ENCODE data around the gene RABL2A. TPM values are rescaled to one million over a fixed set of nuclear protein-coding genes. Genes with fewer than 3 reads are reported as not detected.
"Not testable (repeated sequence)": the region's sequence is repeated elsewhere in the genome, so short reads cannot be mapped to it uniquely, and the experiment has no call there.

Gene RABL2A
- total RNA-seq, 3 donors from 2014 or later, result 10.6 to 14.9 (median 10.9) TPM

- not testable (repeated sequence) for H3K36me3 Mint-ChIP-seq (ENCODE audit: insufficient read depth); H3K9me3 Mint-ChIP-seq; H3K4me3 Mint-ChIP-seq
These were observed 24.1 kb downstream of the RABL2A start for GRCh38 chr2:113650834-113651815.

DNA sequence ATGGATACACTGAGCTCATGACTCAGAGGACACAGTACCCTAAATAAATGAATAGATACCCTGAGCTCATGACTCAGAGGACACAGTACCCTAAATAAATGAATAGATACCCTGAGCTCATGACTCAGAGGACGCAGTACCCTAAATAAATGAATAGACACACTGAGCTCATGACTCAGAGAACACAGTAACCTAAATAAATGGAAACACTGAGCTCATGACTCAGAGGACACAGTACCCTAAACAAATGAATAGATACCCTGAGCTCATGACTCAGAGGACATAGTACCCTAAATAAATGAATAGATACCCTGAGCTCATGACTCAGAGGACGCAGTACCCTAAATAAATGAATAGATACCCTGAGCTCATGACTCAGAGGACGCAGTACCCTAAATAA lies 25.5 kb downstream of the RABL2A start:
- not testable (repeated sequence) for H3K36me3 Mint-ChIP-seq (ENCODE audit: insufficient read depth); H3K9me3 Mint-ChIP-seq; H3K4me1 Mint-ChIP-seq (ENCODE audit: low read depth); H3K4me3 Mint-ChIP-seq; DNase-seq; H3K27me3 Mint-ChIP-seq (ENCODE audit: low read depth); ATAC-seq

More at GRCh38 chr2:113650834-113651815, 24.1 kb downstream of the RABL2A start:
- not testable (repeated sequence) for H3K27me3 Mint-ChIP-seq (ENCODE audit: low read depth); DNase-seq; H3K4me1 Mint-ChIP-seq (ENCODE audit: low read depth); ATAC-seq

GRCh38 chr2:113656031-113656624 lies 29.1 kb downstream of the RABL2A start:
- H3K9me3 Mint-ChIP-seq; DNase-seq; ATAC-seq; H3K27me3 Mint-ChIP-seq (ENCODE audit: low read depth); H3K36me3 Mint-ChIP-seq (ENCODE audit: insufficient read depth); H3K4me1 Mint-ChIP-seq (ENCODE audit: low read depth): not testable (repeated sequence)
- peak overlapping the region; percentile 47 for H3K4me3 Mint-ChIP-seq

DNA sequence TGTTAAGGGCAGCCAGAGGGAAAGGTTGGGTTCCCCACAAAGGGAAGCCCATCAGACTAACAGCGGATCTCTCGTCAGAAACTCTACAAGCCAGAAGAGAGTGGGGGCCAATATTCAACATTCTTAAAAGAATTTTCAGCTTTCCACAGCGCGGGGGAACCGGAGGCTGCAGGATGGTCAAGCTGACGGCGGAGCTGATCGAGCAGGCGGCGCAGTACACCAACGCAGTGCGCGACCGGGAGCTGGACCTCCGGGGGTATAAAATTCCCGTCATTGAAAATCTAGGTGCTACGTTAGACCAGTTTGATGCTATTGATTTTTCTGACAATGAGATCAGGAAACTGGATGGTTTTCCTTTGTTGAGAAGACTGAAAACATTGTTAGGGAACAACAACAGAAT lies 30.7 kb downstream of the RABL2A start:
- H3K4me3 Mint-ChIP-seq; H3K36me3 Mint-ChIP-seq (ENCODE audit: insufficient read depth); H3K27me3 Mint-ChIP-seq (ENCODE audit: low read depth): not testable (repeated sequence)

DNA sequence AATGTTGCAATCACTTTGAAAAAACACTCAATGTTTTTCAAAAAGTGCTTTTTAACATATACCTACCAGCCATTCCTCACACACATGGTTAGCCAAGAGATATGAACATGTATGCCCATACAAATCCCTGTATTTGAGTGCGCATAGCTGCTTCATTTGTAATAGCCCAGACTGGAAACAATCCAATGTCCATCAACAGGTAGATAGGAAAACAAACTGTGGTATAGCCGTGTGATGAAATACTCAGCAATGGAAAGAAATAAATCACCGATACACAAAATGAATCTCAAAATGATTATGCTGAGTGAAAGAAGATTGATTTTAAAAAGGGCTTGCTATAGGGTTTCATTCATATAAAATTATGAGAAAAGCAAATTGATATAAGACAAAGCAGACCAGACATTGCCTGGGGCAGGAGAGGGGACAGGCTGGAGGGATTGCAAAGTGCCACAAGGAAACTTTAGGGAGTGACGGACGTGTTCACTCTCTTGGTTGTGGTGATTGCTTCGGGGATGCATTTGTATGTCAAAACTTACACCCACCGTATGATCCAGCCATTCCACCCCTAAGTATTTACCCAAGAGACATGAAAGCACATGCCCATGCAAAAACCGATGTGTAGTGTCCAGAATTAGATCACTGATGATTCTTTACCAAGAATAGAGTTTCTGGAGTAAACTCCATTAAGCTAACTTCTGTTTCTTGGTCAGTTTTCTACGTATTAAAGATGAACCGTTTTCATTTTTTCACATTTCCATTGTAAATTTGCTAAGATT lies 36.4 kb downstream of the RABL2A start:
- H3K9me3 Mint-ChIP-seq, H3K4me3 Mint-ChIP-seq, ATAC-seq: not testable (repeated sequence)

More for the DNA sequence above, 30.7 kb downstream of the RABL2A start:
- not testable (repeated sequence) for H3K9me3 Mint-ChIP-seq; DNase-seq; ATAC-seq; H3K4me1 Mint-ChIP-seq (ENCODE audit: low read depth)

DNA sequence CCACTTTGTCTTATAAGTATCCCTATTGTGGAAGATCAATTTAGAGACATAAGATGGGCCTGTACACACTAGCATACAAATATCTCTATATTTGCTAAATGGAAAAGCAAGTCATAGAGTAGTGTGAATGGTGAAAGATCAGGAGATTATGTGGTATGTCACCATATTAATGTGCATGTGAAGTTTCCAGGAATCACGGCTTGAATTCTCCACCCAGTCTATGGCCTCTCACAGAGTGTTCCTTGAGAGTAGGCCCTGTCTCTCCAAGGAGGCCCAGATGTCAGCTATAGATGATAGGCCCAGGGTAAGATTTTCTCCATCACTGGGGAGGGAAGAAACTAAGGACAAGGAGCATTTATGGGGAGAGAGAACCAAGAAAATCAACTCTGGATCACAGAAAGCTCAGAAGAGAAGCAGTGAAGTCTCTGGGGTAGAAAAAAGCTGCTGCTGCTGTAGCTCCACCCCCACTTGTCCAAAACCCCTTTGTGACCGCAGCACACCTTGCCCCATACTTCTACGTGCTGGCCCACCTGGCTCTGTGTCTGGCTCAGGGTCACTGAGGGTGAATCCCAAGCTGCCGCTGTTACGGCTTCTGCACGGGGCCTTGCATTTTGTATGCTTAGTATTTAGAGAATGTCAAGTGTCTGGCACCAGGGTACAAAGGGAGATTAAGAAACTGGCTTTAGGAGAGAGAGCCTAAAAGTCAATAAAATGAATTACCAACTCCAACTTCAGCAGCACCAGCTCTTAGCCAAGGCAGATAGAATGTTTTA lies 37.9 kb downstream of the RABL2A start:
- not testable (repeated sequence) for H3K4me1 Mint-ChIP-seq (ENCODE audit: low read depth); ATAC-seq; H3K9me3 Mint-ChIP-seq; H3K27me3 Mint-ChIP-seq (ENCODE audit: low read depth); H3K36me3 Mint-ChIP-seq (ENCODE audit: insufficient read depth); DNase-seq; H3K4me3 Mint-ChIP-seq

More for the DNA sequence above, 36.4 kb downstream of the RABL2A start:
- not testable (repeated sequence) for DNase-seq; H3K4me1 Mint-ChIP-seq (ENCODE audit: low read depth); H3K27me3 Mint-ChIP-seq (ENCODE audit: low read depth); H3K36me3 Mint-ChIP-seq (ENCODE audit: insufficient read depth)

DNA sequence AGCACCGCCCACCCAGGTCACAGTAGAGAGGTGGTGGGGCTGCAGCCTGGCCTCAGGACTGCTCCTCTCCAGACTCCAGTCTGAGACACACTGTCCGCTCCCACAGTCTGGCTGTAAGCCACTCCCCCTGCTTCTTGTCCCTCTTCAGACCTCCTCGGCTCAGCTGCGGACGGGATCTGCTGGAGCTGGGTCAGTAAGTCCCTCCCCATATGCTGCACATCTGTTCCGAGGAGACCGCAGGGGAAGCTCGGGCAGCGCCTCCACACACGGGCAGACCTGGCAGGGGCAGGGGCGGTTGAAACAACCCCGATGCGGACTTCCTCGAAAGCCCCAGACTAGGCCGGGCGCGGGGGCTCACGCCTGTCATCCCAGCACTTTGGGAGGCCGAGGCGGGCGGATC lies 41.9 kb downstream of the RABL2A start:
- H3K4me3 Mint-ChIP-seq; H3K27me3 Mint-ChIP-seq (ENCODE audit: low read depth); H3K36me3 Mint-ChIP-seq (ENCODE audit: insufficient read depth); H3K9me3 Mint-ChIP-seq; H3K4me1 Mint-ChIP-seq (ENCODE audit: low read depth); ATAC-seq; DNase-seq: not testable (repeated sequence)

DNA sequence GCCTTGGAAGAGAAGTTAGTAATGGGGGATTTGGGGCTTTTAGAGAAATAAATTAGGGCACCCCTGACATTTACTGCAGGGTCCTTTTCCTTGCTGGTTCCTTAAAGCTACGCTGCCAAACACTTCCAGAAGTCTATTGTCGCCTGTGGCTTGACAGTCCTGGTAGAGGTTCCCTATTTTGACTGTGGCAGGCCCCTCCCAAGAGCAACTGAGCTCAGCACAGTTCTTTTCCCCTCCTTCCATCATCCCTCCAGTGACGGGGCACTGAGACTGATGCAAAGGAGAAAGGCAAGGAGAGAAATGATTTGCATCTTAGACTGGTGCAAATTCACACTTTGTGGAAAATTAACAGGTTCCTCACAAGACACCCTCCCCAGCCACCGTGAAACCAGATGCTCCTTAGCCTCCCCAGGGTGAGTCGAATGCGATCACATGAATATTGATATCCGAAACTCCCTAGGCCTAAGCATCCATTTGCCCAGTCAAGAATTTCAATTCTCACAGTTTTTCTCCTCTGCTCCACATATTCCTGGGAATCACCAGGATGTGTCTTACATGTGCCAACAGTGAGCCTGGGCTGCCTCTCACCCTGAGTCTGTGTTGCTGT lies 45.4 kb downstream of the RABL2A start:
- DNase-seq (no peak), ATAC-seq (no peak)
- Mint-ChIP-seq H3K36me3 (ENCODE audit: insufficient read depth) (no peaks in the 10 kb centered on the region), H3K27me3 (ENCODE audit: low read depth) (no peaks in the 10 kb centered on the region), H3K9me3 (no peaks in the 10 kb centered on the region), H3K4me1 (ENCODE audit: low read depth) (no peaks in the 10 kb centered on the region), H3K4me3 (no peak overlapping the region)

DNA sequence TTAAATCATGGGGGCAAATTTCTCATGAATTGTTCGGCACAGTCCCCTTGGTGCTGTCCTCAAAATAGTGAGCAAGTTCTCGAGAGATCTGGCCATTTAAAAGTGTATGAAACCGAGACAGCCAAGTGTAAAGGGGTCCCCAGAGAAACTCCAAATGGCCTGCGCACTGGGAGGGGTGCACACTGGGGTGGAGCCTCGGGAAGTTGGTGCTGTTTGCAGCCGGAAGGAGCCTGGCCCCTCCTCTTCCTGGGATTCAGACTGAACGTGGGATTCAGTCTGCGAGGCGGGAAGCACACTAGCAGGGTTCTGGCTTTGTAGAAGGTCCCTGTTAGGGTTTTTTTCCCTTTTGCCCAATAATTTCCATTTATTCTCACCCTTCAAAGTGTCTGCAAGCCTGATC lies 48.8 kb downstream of the RABL2A start:
- Mint-ChIP-seq H3K9me3 (no peaks in the 10 kb centered on the region), H3K36me3 (ENCODE audit: insufficient read depth) (no peaks in the 10 kb centered on the region), H3K27me3 (ENCODE audit: low read depth) (no peaks in the 10 kb centered on the region), H3K4me3 (no peak overlapping the region), H3K4me1 (ENCODE audit: low read depth) (peaks cover 2% of the 10 kb centered on the region)
- no peak for DNase-seq
- no peak for ATAC-seq

- DNase-seq (no peak), ATAC-seq (no peak)
- H3K27me3 Mint-ChIP-seq (ENCODE audit: low read depth), result no peaks in the 10 kb centered on the region
- H3K4me3 Mint-ChIP-seq, result no peak overlapping the region
- no peaks in the 10 kb centered on the region for H3K36me3 Mint-ChIP-seq (ENCODE audit: insufficient read depth)
- no peaks in the 10 kb centered on the region for H3K9me3 Mint-ChIP-seq
- H3K4me1 Mint-ChIP-seq (ENCODE audit: low read depth), result peaks cover 2% of the 10 kb centered on the region
These were observed 49.7 kb downstream of the RABL2A start for GRCh38 chr2:113676623-113677266.

DNA sequence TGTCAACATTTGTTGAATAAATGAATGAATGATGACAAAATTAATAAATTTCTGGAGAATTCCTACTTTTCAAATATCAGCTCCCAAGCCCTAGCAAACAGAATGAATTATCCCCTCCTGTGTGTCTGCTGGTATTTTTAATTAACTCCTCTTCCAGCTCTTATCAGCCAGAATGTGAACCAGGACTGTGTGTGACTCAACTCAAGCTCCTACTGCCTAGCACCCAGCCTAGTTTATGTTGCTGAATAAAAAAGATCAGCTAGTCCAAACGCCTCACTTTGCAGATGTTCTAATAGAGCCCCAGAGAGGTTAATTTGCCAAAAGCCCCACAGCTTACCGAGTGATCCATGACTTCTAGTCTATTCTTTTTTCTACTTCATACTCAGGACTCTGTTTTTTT lies 50.3 kb downstream of the RABL2A start:
- H3K27me3 Mint-ChIP-seq (ENCODE audit: low read depth), result no peaks in the 10 kb centered on the region
- H3K36me3 Mint-ChIP-seq (ENCODE audit: insufficient read depth), result no peaks in the 10 kb centered on the region
- no peak overlapping the region for H3K4me3 Mint-ChIP-seq
- no peaks in the 10 kb centered on the region for H3K9me3 Mint-ChIP-seq
- H3K4me1 Mint-ChIP-seq (ENCODE audit: low read depth), result peaks cover 2% of the 10 kb centered on the region
- DNase-seq, result no peak
- no peak for ATAC-seq

- Mint-ChIP-seq H3K27me3 (ENCODE audit: low read depth) (no peaks in the 10 kb centered on the region), H3K4me1 (ENCODE audit: low read depth) (peaks cover 2% of the 10 kb centered on the region), H3K36me3 (ENCODE audit: insufficient read depth) (no peaks in the 10 kb centered on the region), H3K4me3 (no peak overlapping the region), H3K9me3 (no peaks in the 10 kb centered on the region)
- DNase-seq, result no peak
- ATAC-seq, result no peak
These were observed 52.4 kb downstream of the RABL2A start for GRCh38 chr2:113679457-113679856.

GRCh38 chr2:113685471-113685870 lies 58.4 kb downstream of the RABL2A start:
- H3K4me3 Mint-ChIP-seq, result no peak overlapping the region
- H3K27me3 Mint-ChIP-seq (ENCODE audit: low read depth), result no peaks in the 10 kb centered on the region
- no peak for DNase-seq
- no peak for ATAC-seq
- H3K4me1 Mint-ChIP-seq (ENCODE audit: low read depth), result peaks cover 1% of the 10 kb centered on the region
- H3K36me3 Mint-ChIP-seq (ENCODE audit: insufficient read depth), result no peaks in the 10 kb centered on the region
- no peaks in the 10 kb centered on the region for H3K9me3 Mint-ChIP-seq

Data from activated T-cell treated with anti-CD3 and anti-CD28 coated beads, Interleukin-2, amount 50 U/mL, for 4 hours (primary cell).